Stomach (tissue), 4 donors: ENCODE data around the gene SMIM11.

Experiments used
- POLR2A ChIP-seq, 4 donors: fragments of 450-650 bp; IDR thresholded peaks; one replicate each; pipeline ENCODE4 v1.6.1; 2016; ENCODE audit warnings: antibody characterized with exemption in 4 of 4, control low read depth in 2 of 4, mild to moderate bottlenecking in 1 of 4, moderate library complexity in 1 of 4
- TF ChIP-seq, protein P1 (sequence below), 7 experiments: fragments of 450-650 bp in 4 of 7; fragments of 200-600 bp in 3 of 7; sonication (generic) in 3 of 7; IDR thresholded peaks; one replicate each; pipeline ENCODE4 v1.5.1; 2016 to 2019; ENCODE audit warnings: antibody characterized with exemption in 7 of 7, control low read depth in 2 of 7, mild to moderate bottlenecking in 1 of 7

DNA sequence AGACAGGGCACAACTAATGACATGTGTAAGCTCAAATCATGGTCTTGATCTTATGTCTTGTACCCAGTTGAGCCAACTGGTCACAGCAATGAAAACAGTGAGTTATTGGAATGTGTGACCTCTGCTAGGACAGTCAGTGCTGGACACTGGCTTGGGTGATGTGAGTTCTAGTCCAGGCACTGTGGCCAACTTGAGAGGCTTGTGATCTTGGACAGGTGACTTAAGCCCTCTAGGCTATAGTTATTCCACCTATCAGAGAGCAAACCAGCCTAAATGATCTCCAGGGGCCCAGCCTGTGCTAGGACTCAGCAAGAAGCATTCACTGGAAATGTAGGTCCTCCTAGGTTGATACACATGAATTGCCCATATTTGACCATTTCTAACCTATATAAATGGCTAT lies 10.4 kb upstream of the SMIM11 start:
- TF ChIP-seq, protein P1, sequence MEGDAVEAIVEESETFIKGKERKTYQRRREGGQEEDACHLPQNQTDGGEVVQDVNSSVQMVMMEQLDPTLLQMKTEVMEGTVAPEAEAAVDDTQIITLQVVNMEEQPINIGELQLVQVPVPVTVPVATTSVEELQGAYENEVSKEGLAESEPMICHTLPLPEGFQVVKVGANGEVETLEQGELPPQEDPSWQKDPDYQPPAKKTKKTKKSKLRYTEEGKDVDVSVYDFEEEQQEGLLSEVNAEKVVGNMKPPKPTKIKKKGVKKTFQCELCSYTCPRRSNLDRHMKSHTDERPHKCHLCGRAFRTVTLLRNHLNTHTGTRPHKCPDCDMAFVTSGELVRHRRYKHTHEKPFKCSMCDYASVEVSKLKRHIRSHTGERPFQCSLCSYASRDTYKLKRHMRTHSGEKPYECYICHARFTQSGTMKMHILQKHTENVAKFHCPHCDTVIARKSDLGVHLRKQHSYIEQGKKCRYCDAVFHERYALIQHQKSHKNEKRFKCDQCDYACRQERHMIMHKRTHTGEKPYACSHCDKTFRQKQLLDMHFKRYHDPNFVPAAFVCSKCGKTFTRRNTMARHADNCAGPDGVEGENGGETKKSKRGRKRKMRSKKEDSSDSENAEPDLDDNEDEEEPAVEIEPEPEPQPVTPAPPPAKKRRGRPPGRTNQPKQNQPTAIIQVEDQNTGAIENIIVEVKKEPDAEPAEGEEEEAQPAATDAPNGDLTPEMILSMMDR (IDR thresholded peaks at IDR 0.05), result no peak
- no peak for TF ChIP-seq POLR2A (IDR thresholded peaks at IDR 0.05)
